Pancreas (tissue), 10 donors: ENCODE measurements around the gene ELAVL2. TPM values are rescaled to one million over a fixed set of nuclear protein-coding genes. Genes with fewer than 3 reads are reported as not detected.

Experiments used
- ATAC-seq, 4 donors: fragments of 200-7000 bp; cut with Tn5 transposase; one replicate each; pipeline versions ENCODE4 v1.8.0 to v1.9.1; 2020; ENCODE audit warnings: mild to moderate bottlenecking in 4 of 4, moderate library complexity in 4 of 4
- DNase-seq, 6 donors: peaks; one replicate each; pipeline ENCODE4 v3.0.0-alpha.2; 2020
- FAIRE-seq: peaks from 2 replicates; lab custom pipeline; 2012; peaks lifted over from hg19 to GRCh38; lab: Jason Lieb, UNC
- H3K27ac ChIP-seq, 4 donors: fragments of 200-600 bp; sonication (generic); 1 replicate in 3 of 4; 2 replicates in 1 of 4; pipeline versions ENCODE4 v1.5.0 to v1.8.0; 2020
- H3K27me3 ChIP-seq, 4 donors: fragments of 200-600 bp; one replicate each; pipeline ENCODE4 v1.8.0; 2021
- H3K36me3 ChIP-seq, 3 donors: fragments of 200-600 bp; sonication (generic) in 1 of 3; one replicate each; pipeline versions ENCODE4 v1.5.0 to v1.8.0; 2020 to 2021
- H3K4me1 ChIP-seq, 3 donors: fragments of 200-600 bp; one replicate each; pipeline ENCODE4 v1.8.0; 2021
- H3K4me3 ChIP-seq, 4 donors: fragments of 200-600 bp; sonication (generic) in 2 of 4; one replicate each; pipeline versions ENCODE4 v1.5.0 to v1.8.0; 2020 to 2021
- H3K9me3 ChIP-seq, 4 donors: fragments of 200-600 bp; one replicate each; pipeline ENCODE4 v1.8.0; 2021
- WGBS, 2 donors: extraction: QIAGEN DNeasy Blood & Tissue Kit; methylation state at CpG; one replicate each; pipeline ENCODE4 v1.1.7; 2013; 5-methylcytosine and 5-hydroxymethylcytosine counted together
- intact Hi-C, 3 donors: fragments of 100-400 bp; cut with DNase I; formaldehyde crosslinking; loops; one replicate each; pipeline versions ENCODE4 v1.11.1 to v1.14.2; 2022
- polyA plus RNA-seq, 2 donors: library from polyadenylated mRNA; stranded (reverse); fragments of 200-250 nt; gene quantifications; one replicate each; pipeline ENCODE4 v1.2.3, GENCODE V29; 2013
- total RNA-seq, 6 donors: library from RNA; stranded (reverse); fragmentation: NEBNext Ultra II Directional in 4 of 6; extraction: Animal tissue kit (Norgen Biotek cat#: 25700) in 4 of 6; gene quantifications; one replicate each; pipeline versions ENCODE4 v1.2.1 to v1.2.4, GENCODE V29; 2021 to 2023
- TF ChIP-seq, protein P1 (sequence below), 4 donors: fragments of 200-600 bp; sonication (generic) in 3 of 4; IDR thresholded peaks; one replicate each; pipeline versions ENCODE4 v1.5.0 to v1.8.0; 2021; ENCODE audit warnings: antibody characterized with exemption in 4 of 4
- donor health status: healthy with polysubstance abuse.
- donor health status: DM: no; HTN: no; CAD: no; lungs with moderate emphysema.
- donor health status: DM: no; HTN: no; CAD: no.
- donor health status: control.
- donor health status: control.
- donor health status: Bipolar disorder and iron deficiency.
- donor health status: DM: yes; HTN: yes; CAD: no.
- donor health status: DM: no; HTN: no; CAD: no.
- donor health status: DM: no; HTN: no; CAD: no.
- donor health status: DM: yes; HTN: yes; CAD: no.

ELAVL2 gene
- total and polyA plus RNA-seq, 8 donors = 0.02 to 0.19 (median 0.12) TPM; not detected in 5

DNA sequence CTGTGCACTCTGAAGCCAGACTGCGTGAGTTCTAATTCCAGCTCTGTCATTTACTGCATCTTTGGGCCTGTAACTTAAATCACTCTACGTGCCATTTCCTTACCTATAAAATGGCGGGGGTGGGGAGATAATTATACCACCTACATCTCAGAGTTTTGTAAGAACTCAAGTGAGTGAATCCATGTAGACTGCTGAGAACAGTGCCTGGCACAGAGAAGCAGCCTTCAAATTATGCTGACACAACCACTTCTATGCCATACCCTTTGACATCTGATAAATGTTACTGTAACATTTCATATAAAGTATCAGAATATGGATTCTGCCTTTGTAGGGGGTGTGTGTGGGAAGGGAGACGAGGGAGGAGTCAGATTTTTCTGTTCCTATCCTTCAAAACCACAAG lies 27.7 kb downstream of the ELAVL2 start:
- no peaks in the 10 kb centered on the region for H3K36me3 ChIP-seq
- H3K4me1 ChIP-seq = no peaks in the 10 kb centered on the region
- H3K27me3 ChIP-seq = no peaks in the 10 kb centered on the region
- no peak for FAIRE-seq
- no peak overlapping the region for H3K27ac ChIP-seq
- H3K9me3 ChIP-seq = no peaks in the 10 kb centered on the region
- ATAC-seq = no peak
- intact Hi-C loops = no loop called here
- TF ChIP-seq, protein P1, sequence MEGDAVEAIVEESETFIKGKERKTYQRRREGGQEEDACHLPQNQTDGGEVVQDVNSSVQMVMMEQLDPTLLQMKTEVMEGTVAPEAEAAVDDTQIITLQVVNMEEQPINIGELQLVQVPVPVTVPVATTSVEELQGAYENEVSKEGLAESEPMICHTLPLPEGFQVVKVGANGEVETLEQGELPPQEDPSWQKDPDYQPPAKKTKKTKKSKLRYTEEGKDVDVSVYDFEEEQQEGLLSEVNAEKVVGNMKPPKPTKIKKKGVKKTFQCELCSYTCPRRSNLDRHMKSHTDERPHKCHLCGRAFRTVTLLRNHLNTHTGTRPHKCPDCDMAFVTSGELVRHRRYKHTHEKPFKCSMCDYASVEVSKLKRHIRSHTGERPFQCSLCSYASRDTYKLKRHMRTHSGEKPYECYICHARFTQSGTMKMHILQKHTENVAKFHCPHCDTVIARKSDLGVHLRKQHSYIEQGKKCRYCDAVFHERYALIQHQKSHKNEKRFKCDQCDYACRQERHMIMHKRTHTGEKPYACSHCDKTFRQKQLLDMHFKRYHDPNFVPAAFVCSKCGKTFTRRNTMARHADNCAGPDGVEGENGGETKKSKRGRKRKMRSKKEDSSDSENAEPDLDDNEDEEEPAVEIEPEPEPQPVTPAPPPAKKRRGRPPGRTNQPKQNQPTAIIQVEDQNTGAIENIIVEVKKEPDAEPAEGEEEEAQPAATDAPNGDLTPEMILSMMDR (IDR thresholded peaks at IDR 0.05) = no peak
- WGBS, 2 donors = 57 to 71% methylated on average over 4 of the region's 4 CpGs
- no peak overlapping the region for H3K4me3 ChIP-seq
- DNase-seq = no peak

DNA sequence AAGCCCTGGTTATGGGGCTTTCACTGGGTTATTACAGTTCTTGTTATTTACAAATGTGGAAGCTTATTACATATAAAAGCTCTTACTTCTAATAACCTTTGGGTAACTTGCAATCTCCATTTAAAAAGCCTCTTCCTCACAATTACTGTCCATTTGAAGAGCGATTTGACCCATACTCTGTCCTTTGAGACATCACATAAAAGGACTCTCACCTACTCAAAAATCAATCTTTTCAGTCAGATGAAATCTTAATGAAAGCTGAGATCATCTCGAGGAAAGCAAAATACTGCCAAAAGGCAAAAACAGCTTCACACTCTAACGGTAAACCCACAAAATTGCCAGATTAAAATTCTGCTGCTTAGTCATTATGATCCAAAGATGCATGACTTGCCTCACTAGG lies 29.8 kb downstream of the ELAVL2 start:
- Histone ChIP-seq H3K27me3 (no peaks in the 10 kb centered on the region), H3K36me3 (no peaks in the 10 kb centered on the region), H3K4me1 (no peaks in the 10 kb centered on the region), H3K9me3 (no peaks in the 10 kb centered on the region), H3K27ac (no peak overlapping the region), H3K4me3 (no peak overlapping the region)
- ATAC-seq (no peak), FAIRE-seq (no peak), DNase-seq (no peak)
- TF ChIP-seq, protein P1 (IDR thresholded peaks at IDR 0.05) = no peak
- intact Hi-C loops = no loop called here
- 64 to 70% methylated on average over 3 of the region's 3 CpGs for WGBS, 2 donors

DNA sequence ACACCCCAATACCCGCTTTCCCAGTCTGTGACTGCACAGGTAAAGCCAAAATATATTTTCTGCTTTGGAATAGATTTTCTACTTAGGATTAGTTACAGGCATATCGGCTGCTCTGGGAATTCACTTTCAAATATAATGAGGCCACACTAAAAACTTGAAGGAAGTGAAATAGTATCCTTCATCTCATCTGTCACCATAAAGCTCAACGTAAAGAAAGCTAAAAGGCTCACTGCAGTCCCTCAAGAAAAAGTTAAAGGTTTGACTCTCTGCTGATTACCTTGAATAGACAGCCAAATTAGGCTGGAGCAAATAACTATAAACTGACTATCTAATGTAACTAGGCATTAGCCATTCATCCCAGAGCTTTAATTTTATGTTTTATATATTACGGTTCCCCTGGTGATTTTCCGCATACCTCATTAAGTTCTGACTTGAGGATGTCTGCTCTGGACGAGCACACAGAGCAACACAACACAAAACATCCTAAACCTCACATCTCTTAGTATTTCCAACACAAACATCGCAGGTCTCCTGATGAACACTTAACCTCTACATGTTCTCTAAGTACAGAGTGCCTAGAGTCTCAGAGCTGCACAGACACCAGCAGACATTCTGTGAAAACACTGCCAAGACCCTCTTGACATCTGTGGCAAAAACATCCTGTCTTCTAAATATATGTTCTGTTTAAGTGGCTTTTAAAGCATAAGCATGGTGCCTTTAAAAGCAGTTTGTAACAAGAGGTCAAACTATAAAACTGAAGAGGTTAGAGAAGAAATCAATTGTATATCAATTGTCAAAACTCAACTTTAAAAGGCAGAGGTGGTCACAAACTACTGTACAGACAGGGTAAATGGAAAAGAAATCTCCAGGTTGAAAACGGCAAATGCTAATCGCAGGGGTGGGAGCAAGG lies 35.4 kb downstream of the ELAVL2 start:
- H3K9me3 ChIP-seq = no peaks in the 10 kb centered on the region
- ATAC-seq = no peak
- H3K27ac ChIP-seq = no peak overlapping the region
- no peaks in the 10 kb centered on the region for H3K27me3 ChIP-seq
- H3K4me3 ChIP-seq = no peak overlapping the region
- WGBS, 2 donors = 55 to 68% methylated on average over 9 of the region's 9 CpGs
- no peak for FAIRE-seq
- TF ChIP-seq, protein P1 (IDR thresholded peaks at IDR 0.05) = no peak
- intact Hi-C loops = no loop called here
- H3K36me3 ChIP-seq = no peaks in the 10 kb centered on the region
- no peak for DNase-seq
- H3K4me1 ChIP-seq = no peaks in the 10 kb centered on the region

DNA sequence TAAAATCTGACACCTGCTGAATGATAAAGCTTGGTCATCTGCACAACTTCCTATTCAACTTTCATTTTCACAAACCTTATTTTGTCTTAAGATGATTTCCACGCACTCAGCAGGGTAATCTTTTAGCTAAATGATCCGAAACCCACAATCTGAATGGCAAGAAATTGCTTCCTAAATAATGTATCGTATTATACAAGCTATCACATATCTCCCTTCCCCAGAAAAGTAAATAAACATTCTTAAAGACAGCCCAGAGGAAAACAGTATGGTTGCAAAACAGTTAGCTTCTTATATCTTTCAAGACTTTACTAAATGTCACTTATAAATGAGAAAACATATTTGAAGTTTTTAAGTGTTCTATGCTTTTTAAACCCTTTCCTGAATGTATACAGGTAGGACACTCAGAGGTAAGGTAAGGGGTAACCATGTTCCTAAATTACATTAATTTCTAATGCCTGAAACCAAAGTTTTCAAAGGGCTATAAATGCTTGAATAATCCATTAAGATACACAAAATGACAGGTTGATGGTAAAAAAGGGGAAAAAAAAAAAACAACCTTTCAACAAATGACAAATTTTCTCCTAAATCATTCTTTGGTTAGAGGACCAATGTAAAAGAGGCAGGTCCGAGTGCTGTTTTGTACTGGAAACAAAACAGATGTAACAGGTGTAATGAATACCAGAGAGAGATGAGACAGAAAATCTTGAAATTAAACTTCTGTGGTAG lies 36.3 kb downstream of the ELAVL2 start:
- Histone ChIP-seq H3K4me1 (no peaks in the 10 kb centered on the region), H3K27me3 (no peaks in the 10 kb centered on the region), H3K27ac (no peak overlapping the region), H3K36me3 (no peaks in the 10 kb centered on the region), H3K4me3 (no peak overlapping the region), H3K9me3 (no peaks in the 10 kb centered on the region)
- FAIRE-seq (no peak), DNase-seq (no peak), ATAC-seq (no peak)
- 51 to 57% methylated on average over 4 of the region's 4 CpGs for WGBS, 2 donors
- TF ChIP-seq, protein P1 (IDR thresholded peaks at IDR 0.05) = no peak
- intact Hi-C loops = no loop called here
